Fibroblast of mammary gland (primary cell): Measurements from ENCODE around the gene VWA8.
"Not testable (repeated sequence)": the region's sequence is repeated elsewhere in the genome, so short reads cannot be mapped to it uniquely, and the experiment has no call there.

Experiments used
- DNase-seq: peaks from one replicate; pipeline ENCODE4 v3.0.0-alpha.2; 2010; ENCODE audit warnings: low read depth
- H3K4me3 ChIP-seq: 2 replicates; pipeline ENCODE4 v1.5.1; 2011; ENCODE audit warnings: low read depth, mild to moderate bottlenecking, low read length, moderate library complexity; ENCODE audit not compliant: control insufficient read depth
- TF ChIP-seq, protein P1 (sequence below): conservative IDR thresholded peaks from 2 replicates; pipeline ENCODE4 v1.5.1; 2011; ENCODE audit warnings: low read depth, low read length, inconsistent platforms; ENCODE audit not compliant: control insufficient read depth, insufficient read depth

VWA8 gene

DNA sequence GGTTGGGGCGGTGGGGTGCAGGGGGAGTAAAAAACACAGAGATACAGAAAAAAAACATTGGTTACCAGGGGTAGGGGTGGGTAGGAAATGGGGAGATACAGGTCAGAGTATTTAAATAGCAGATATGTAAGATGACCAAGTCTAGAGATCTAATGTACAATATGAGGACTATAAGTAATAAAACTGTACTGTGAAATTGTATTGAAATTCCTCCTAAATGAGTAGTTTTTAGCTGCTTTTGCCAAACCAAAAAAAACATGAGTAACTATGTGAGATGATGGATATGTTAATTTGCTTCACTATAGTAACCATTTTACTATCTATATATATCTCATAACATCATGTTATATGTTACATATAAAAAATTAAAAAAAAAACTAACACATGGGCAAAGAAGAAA is 29.6 kb downstream of the VWA8 start:
- TF ChIP-seq, protein P1, sequence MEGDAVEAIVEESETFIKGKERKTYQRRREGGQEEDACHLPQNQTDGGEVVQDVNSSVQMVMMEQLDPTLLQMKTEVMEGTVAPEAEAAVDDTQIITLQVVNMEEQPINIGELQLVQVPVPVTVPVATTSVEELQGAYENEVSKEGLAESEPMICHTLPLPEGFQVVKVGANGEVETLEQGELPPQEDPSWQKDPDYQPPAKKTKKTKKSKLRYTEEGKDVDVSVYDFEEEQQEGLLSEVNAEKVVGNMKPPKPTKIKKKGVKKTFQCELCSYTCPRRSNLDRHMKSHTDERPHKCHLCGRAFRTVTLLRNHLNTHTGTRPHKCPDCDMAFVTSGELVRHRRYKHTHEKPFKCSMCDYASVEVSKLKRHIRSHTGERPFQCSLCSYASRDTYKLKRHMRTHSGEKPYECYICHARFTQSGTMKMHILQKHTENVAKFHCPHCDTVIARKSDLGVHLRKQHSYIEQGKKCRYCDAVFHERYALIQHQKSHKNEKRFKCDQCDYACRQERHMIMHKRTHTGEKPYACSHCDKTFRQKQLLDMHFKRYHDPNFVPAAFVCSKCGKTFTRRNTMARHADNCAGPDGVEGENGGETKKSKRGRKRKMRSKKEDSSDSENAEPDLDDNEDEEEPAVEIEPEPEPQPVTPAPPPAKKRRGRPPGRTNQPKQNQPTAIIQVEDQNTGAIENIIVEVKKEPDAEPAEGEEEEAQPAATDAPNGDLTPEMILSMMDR = no peak
- DNase-seq = peak; percentile 64
- no peak overlapping the region for H3K4me3 ChIP-seq

DNA sequence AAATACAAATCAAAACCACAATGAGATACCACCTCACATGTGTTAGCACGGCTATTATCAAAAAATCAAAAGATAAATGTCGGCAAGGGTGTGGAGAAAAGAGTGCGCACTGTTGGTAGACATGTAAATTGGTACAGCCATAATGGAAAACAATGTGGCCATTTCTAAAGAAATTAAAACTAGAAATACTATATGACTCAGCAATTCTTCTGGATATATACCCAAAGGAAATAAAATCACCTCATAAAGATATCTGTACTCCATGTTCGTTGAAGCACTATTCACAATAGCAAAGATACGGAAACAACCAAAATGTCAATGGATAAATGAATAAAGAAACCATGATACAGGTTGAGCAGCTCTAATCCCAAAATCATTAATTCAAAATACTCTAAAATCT is 30.8 kb downstream of the VWA8 start:
- TF ChIP-seq, protein P1 = no peak
- no peak for DNase-seq
- no peak overlapping the region for H3K4me3 ChIP-seq

DNA sequence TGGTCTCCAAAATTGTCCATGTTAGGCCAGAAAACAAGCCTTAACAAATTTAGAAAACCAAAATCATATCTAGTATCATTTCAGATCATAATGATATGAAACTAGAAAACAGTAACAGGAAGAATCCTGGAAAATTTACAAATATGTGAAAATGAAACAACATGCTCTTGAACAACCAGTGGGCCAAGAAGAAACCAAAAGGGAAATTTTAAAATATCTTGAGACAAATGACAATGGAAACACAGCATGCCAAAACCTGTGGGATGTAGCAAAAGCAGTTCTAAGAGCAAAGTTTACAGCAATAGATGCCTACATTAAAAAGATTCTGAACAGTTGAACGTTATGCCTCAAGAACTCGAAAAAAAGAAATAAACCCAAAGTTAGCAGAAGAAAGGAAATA is 32.6 kb downstream of the VWA8 start:
- TF ChIP-seq, protein P1 = no peak
- no peak for DNase-seq
- H3K4me3 ChIP-seq = peak overlapping the region; percentile 29

DNA sequence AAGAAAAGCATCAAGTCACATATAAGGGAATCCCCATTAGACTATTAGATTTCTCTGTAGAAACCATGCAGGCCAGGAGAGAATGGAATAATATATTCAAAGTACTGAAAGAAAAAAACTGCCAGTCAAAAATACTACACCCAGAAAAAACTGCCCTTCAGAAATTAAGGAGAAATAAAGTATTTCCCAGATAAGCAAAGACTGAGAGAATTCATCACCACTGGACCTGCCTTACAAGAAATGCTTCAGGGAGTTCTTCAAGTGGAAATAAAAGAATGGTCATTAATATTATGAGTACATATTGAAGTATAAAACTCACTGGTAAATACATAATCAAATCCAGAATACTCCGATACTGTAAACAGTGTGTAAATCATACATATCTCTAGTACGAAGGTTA is 35.9 kb downstream of the VWA8 start:
- TF ChIP-seq, protein P1 = no peak

DNA sequence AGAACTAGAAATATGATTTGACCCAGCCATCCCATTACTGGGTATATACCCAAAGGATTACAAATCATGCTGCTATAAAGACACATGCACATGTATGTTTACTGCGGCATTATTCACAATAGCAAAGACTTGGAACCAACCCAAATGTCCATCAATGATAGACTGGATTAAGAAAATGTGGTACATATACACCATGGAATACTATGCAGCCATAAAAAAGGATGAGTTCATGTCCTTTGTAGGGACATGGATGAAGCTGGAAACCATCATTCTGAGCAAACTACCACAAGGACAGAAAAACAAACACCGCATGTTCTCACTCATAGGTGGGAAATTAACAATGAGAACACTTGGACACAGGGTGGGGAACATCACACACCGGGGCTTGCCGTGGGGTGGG is 38.0 kb downstream of the VWA8 start:
- H3K4me3 ChIP-seq, DNase-seq: not testable (repeated sequence)

More for the DNA sequence above, 35.9 kb downstream of the VWA8 start:
- no peak for DNase-seq
- no peak overlapping the region for H3K4me3 ChIP-seq

DNA sequence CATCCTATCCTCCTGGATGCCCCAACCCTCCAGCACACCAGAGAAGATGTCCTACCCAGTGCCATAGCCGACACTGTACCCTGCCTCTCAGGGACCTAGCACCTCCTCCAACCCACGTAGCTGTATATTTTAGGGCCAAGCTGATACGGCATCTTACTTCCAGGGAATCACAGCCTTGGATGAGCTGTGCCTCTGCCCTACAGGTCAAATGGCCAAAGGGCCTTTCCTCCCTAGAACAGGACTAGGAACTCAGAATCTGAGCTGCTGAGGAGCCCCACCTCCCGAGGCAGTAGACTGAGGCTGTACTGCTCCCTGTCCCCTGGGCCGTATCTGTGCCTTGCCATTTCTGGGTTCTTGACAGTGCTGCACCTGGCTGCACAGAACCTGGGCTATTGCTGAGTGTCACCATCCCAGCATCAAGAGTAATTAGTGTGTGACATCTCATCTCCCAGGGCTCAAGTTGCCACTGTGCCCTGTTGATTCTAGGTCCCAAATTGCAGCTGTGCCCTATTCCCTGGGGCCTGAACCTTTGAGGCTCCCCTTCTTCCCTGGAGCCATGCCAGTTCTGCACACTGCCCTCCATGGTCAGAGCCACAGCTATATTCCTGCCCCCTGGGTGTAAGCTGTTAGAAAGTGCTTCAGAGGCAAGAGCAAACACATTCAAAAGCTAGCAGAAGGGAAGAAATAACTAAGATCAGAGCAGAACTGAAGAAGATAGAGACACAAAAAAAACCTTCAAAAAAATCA is 41.0 kb downstream of the VWA8 start:
- TF ChIP-seq, protein P1 = no peak
- H3K4me3 ChIP-seq = no peak overlapping the region
- no peak for DNase-seq

DNA sequence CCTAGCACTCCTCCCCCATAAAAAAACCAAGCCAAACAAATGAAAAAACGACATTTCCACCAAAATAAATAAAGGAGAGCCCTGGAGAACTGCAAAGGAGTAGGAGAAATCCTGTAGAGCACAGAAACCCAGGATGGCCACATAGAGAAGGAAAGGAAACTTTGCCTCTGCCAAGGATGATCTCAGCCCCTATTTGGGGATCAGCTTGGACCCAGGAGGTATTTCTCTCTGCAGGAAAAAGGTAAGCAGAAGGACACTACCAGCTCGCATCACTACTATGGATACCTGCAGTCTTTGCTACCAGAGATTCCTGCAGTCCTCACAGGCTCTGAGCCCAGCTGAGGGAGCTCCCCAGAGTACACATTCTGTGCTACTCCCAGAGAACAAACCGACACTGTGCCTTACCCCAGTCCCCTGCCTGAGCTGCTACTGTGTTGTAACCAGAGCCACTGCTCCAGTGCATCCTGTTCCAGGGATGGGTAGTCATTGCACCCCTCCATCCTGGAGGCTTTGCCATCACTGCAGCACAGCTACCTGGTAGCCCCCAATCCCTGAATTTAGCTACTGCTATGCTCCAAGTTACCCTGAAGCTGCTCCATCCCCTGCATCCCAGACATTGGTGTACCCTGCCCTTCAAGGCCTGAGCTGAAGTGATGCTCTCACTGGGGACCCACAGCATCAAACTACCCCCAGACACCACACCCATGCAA is 41.7 kb downstream of the VWA8 start:
- DNase-seq = no peak
- TF ChIP-seq, protein P1 = no peak
- H3K4me3 ChIP-seq = no peak overlapping the region
